Fibroblast of the aortic adventitia (primary cell): ENCODE results near the gene DNAH9. TPM values are rescaled to one million over a fixed set of nuclear protein-coding genes. Genes with fewer than 3 reads are reported as not detected.

ENCODE experiments used
- DNase-seq: peaks from one replicate; pipeline ENCODE4 v3.0.0-alpha.2; 2010; ENCODE audit warnings: low read depth
- H3K4me3 ChIP-seq: 2 replicates; pipeline ENCODE4 v1.5.1; 2011; ENCODE audit warnings: low read depth, mild to moderate bottlenecking, control low read depth, low read length, moderate library complexity
- total RNA-seq: library from RNA; depleted of rRNA; stranded (reverse); fragments of >200 nt; gene quantifications from 2 replicates; pipeline ENCODE4 v1.2.3, GENCODE V29; 2012; ENCODE audit warnings: low replicate concordance
- TF ChIP-seq, protein P1 (sequence below): IDR thresholded peaks from 2 replicates; pipeline ENCODE4 v1.5.1; 2011; ENCODE audit warnings: mild to moderate bottlenecking, low read length, control low read depth, inconsistent platforms; ENCODE audit not compliant: insufficient read depth

The DNAH9 gene, protein sequence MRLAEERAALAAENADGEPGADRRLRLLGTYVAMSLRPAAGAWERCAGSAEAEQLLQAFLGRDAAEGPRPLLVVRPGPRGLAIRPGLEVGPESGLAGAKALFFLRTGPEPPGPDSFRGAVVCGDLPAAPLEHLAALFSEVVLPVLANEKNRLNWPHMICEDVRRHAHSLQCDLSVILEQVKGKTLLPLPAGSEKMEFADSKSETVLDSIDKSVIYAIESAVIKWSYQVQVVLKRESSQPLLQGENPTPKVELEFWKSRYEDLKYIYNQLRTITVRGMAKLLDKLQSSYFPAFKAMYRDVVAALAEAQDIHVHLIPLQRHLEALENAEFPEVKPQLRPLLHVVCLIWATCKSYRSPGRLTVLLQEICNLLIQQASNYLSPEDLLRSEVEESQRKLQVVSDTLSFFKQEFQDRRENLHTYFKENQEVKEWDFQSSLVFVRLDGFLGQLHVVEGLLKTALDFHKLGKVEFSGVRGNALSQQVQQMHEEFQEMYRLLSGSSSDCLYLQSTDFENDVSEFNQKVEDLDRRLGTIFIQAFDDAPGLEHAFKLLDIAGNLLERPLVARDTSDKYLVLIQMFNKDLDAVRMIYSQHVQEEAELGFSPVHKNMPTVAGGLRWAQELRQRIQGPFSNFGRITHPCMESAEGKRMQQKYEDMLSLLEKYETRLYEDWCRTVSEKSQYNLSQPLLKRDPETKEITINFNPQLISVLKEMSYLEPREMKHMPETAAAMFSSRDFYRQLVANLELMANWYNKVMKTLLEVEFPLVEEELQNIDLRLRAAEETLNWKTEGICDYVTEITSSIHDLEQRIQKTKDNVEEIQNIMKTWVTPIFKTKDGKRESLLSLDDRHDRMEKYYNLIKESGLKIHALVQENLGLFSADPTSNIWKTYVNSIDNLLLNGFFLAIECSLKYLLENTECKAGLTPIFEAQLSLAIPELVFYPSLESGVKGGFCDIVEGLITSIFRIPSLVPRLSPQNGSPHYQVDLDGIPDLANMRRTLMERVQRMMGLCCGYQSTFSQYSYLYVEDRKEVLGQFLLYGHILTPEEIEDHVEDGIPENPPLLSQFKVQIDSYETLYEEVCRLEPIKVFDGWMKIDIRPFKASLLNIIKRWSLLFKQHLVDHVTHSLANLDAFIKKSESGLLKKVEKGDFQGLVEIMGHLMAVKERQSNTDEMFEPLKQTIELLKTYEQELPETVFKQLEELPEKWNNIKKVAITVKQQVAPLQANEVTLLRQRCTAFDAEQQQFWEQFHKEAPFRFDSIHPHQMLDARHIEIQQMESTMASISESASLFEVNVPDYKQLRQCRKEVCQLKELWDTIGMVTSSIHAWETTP (N-terminal part only)
- total RNA-seq, result not detected in 2 replicates

DNA sequence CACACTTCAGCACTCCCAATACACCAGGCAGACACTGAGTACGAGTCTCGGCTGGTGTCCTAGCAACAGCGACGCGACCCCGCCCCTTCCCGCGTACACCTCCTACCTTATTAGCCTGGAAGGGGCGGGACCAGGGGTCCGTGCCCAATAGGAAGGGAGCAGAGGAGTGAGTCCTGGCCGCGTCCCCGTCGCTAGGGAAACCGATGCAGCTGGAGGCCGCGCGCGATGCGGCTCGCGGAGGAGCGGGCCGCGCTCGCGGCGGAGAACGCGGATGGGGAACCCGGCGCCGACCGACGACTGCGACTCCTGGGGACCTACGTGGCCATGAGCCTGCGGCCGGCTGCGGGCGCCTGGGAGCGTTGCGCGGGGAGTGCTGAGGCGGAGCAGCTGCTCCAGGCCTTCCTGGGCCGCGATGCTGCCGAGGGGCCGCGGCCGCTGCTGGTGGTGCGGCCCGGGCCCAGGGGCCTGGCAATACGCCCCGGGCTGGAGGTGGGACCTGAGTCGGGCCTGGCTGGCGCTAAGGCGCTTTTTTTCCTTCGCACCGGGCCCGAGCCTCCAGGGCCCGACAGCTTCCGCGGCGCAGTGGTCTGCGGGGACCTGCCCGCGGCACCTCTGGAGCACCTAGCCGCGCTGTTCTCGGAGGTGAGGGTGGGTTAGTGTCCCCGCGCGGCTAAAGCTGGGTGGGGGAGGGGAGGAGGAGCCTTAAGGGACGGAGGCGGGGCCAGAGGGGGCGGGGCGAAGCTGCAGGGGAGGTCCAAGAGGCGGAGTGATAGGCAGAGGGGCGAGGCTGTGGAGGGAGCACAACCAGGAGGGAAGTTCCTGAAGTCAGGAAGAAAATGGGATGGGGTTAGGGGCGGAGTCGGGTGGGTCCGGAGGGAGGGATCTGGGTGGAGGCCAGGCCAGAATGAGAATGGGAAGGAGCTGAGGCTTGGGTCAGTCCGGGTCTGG is at the start of gene DNAH9:
DNAH9 (plus strand) TSS at position 197 of the 948 bp plus-strand sequence; CDS start at position 226, 29 bp downstream.
- DNase-seq, result no peak
- no peak within 1 kb of the TSS for H3K4me3 ChIP-seq

DNA sequence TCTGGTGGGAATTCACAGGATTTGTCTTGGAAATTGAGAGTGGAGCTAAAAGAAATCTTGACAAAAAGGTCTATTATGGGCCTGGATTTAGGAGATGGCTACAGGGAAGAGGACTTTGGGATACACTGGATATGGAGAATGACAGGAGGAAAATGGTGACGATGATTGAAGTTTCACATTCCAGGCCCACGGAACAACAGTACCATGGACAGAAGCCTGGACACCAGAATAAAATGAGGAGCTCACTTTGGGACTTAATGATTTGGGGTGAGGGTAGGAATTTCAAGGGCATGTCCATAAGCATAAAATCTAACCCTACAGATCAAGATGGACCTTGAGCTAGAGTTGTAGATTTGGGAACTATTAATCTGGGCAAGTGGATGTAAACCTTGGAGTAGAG is 47.8 kb upstream of the DNAH9 start:
- TF ChIP-seq, protein P1, sequence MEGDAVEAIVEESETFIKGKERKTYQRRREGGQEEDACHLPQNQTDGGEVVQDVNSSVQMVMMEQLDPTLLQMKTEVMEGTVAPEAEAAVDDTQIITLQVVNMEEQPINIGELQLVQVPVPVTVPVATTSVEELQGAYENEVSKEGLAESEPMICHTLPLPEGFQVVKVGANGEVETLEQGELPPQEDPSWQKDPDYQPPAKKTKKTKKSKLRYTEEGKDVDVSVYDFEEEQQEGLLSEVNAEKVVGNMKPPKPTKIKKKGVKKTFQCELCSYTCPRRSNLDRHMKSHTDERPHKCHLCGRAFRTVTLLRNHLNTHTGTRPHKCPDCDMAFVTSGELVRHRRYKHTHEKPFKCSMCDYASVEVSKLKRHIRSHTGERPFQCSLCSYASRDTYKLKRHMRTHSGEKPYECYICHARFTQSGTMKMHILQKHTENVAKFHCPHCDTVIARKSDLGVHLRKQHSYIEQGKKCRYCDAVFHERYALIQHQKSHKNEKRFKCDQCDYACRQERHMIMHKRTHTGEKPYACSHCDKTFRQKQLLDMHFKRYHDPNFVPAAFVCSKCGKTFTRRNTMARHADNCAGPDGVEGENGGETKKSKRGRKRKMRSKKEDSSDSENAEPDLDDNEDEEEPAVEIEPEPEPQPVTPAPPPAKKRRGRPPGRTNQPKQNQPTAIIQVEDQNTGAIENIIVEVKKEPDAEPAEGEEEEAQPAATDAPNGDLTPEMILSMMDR, result no peak
- no peak overlapping the region for H3K4me3 ChIP-seq
- no peak for DNase-seq

More for the DNA sequence above, at the start of gene DNAH9:
- TF ChIP-seq, protein P1, result no peak

DNA sequence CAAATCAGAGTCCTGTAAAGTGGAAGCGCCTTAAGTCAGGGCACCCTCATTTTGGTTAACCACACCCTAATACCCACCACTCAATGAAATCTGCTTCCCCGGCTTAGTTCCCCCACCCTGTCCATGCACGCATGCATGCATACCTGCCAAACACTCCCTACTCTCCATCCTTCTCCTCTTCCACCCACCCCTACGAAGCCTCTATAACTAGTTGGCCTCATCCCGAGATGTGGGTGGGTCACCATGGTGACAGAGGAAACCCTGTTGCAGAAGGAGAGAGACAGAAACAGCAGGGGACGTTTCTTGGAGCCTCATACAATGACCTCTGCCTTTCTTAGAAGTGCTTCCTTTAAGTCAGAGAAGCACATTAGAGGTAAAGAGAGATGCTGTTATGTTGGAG is 46.8 kb upstream of the DNAH9 start:
- TF ChIP-seq, protein P1, result no peak
- no peak overlapping the region for H3K4me3 ChIP-seq
- no peak for DNase-seq

DNA sequence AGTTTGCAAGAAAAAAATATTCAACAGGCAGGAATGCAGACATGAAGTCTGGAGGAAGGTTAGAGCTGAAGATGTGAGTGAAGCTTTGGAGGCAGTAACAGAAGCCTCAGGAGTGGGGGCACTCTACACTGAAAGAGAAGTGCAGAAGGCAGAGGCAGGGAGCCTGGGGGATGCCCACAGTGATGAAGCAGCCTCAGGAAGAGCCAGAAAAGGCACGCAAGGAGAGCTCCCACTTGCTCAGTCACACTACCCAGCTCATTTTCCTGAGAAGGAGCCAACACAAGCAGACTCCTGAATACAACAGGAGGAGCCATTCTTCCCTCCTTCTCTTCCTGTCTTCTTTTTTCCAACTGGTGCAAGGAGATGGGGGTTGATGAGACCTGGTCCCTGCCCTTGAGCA is 45.1 kb upstream of the DNAH9 start:
- DNase-seq, result no peak
- TF ChIP-seq, protein P1, result no peak
- no peak overlapping the region for H3K4me3 ChIP-seq

DNA sequence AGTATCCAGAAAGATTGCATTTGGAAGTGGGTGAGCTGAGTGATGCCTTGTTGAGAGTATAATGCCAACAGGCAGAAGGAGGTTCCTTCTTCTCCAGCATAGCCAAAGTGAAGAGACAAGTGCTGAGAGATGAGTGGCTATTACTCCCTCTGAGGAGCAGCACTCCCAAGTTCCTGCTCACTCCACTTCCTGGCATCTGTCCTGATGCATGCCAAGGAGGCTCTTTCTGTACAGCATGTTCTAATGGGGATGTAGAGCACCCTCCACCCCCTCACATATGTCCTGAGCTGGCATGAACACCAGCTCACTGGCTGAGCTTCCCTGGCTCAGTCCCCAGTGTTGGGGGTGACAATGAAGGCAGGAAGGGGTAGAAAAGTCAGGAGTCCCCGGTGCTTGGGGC is 44.2 kb upstream of the DNAH9 start:
- no peak overlapping the region for H3K4me3 ChIP-seq
- TF ChIP-seq, protein P1, result no peak
- no peak for DNase-seq
